Dedifferentiated amniotic fluid mesenchymal stem cell (primary cell): ENCODE results near the gene MRTFB.

Experiments
- DNase-seq: peaks from one replicate; pipeline ENCODE4 v3.0.0-alpha.2; 2016; ENCODE audit errors: extremely low spot score

Gene MRTFB

GRCh38 chr16:14285513-14286367, 214.6 kb downstream of the MRTFB start:
- peak; percentile 93 for DNase-seq

DNA sequence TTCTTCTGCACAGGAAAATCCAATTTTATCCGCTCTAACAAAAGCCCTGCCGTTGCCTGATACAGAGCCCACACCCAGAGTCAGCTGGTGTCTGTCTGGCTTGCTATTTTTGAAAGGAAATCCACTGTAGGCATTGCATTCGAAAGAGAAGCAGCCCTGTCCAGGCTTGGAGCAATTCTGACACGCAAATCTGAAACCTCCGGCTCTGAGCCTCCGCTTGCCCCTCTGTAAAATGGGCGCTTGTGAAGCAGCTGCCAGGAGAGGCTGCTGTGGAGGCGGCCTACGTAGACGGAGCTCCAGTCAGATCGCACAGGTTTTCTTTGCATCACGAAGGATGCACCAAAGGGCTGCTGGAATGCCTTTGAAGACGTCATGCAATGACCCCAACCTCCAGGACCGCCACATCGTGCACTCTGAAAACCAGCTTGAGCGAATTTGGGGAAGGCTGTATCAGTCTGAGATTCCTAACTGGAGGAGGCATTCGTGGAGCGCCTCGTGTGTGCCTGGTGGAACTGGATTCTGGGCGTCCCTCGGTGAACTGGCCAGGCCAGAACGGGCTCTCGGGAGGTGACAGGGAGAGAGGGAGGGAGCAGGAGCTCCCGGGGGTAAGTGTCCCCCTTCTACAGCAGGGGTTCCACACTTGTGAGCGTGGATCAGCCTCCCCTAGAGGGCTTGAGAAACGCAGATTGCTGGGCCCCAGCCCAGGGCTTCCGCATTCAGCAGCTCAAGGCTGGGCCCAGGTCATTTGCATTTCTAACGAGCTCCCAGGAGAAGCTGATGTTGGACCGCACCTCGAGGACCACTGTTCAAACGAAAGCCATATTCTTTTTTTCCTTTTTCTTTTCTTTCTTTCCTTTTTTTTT, 215.5 kb downstream of the MRTFB start:
- DNase-seq = no peak

DNA sequence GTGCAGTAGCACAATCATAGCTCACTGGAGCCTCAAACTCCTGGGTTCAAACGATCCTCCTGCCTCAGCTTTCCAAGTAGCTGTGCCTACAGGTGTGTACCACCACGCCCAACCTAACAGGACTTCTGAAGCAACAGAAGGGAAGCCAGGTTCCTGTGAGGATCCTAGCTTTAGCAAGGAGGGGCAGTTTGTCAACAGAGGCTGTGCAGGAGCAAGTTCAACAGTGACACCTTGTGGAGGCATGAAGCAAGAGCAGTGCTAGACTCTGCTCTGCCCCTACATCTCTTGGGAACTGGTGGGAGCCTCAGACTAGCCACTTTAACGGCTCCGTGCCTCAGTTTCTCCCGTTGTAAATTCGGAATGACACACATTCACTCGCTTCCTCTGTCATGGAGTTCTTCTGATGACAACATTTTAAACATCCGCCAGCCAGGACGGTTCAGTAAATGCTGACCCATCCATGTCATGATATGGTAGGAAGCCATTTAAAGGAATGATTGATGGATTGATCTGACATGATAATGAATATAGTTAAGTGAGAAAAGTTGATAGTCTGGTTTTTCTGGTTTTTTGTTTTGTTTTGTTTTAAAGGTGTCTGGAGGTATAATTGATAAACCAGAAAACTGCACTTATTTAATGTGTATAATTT, 218.7 kb downstream of the MRTFB start:
- DNase-seq = no peak

DNA sequence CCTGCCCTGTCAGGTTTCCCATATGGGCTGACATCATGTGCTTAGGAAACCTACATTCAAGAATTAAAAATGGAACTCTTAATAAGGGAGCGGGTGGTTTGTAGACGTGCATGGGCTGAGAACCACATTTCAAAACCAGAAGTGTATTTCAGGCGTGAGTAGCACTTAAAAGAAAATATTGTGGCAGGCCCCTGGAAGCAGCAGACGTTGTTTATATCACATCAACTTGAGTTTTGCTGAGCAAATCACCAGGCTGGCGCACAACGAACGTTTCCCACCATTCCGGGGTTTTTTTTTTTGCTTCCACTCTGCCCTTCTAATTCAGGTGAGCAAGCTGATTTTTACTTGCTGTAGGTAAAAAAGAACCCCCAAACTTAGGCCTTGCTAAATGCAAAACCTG, 220.2 kb downstream of the MRTFB start:
- DNase-seq = no peak

DNA sequence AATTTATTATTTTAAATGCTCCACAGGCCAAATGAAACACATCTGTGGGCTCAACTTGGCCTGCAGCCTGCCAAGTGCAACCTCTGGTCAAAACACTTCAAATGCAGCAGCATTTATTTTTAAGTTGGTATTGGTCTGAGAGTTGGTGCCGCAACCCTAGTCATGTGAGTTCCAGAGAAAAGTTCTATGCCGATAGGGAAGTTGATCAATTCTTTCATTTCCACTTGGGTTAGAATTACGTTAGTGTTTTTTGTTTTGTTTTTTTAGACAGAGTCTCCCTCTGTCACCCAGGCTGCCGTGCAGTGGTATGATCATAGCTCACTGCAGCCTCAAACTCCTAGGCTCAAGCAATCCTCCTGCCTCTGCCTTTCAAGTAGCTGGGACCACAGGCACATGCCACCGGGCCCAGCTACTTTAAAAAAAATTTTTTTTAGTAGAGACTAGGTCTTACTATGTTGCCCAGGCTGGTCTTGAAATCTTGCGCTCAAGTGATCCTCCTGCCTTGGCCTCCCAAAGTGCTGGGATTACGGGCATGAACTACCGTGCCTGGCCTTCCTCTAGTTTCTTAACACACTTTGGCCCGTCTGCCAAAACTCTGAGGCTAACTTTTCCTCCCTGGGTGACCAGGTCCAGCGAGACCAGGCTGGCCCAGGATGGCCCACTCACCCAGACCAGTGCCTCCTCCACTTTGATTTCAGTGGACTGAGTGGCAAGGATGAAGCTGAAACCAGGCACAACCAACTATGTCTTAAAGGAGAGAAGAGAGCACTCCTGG, 221.1 kb downstream of the MRTFB start:
- no peak for DNase-seq

DNA sequence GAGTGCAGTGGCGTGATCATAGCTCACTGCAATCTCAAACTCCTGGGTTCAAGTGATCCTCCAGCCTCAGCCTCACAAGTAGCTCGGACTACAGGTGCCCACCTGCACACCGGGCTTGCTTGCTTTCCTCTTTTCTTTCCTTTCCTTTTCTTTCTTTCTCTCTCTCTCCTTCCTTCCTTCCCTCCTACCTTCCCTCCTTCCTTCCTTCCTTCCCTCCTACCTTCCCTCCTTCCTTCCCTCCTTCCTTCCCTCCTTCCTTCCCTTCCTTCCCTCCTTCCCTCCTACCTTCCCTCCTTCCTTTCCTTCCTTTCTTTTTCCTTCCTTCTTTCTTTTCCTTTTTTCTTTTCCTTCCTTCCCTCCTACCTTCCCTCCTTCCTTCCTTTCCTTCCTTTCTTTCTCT, 225.5 kb downstream of the MRTFB start:
- no peak for DNase-seq

GRCh38 chr16:14298374-14299122, 227.4 kb downstream of the MRTFB start:
- DNase-seq = no peak

DNA sequence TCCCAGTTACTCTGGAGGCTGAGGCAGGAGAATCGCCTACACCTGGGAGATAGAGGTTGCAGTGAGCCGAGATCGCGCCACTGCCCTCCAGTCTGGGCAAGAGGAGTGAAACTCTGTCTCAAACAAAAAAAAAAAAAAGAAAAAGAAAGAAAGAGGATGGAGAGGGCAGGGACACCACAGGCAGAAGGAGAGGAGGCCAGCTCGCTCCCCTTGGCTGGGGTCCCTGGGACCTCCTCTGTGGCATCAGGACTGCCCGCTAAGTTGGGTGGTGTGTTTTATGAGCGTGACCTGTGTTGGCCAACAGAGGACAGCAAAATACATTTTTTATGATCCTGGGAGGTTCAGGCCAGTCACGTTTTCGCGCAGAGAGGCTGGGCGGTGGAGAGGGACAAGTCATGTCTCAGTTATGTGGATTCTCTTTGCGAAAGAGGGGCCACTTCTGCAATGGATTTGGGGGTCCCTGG, 229.6 kb downstream of the MRTFB start:
- DNase-seq = peak; percentile 90

- no peak for DNase-seq
Observed at GRCh38 chr16:14301169-14302030, 230.3 kb downstream of the MRTFB start.

GRCh38 chr16:14302031-14302398, 230.9 kb downstream of the MRTFB start:
- peak; percentile 53 for DNase-seq

- no peak for DNase-seq
Observed at GRCh38 chr16:14302399-14303181, 231.5 kb downstream of the MRTFB start.

GRCh38 chr16:14303182-14303618, 232.1 kb downstream of the MRTFB start:
- no peak for DNase-seq

DNA sequence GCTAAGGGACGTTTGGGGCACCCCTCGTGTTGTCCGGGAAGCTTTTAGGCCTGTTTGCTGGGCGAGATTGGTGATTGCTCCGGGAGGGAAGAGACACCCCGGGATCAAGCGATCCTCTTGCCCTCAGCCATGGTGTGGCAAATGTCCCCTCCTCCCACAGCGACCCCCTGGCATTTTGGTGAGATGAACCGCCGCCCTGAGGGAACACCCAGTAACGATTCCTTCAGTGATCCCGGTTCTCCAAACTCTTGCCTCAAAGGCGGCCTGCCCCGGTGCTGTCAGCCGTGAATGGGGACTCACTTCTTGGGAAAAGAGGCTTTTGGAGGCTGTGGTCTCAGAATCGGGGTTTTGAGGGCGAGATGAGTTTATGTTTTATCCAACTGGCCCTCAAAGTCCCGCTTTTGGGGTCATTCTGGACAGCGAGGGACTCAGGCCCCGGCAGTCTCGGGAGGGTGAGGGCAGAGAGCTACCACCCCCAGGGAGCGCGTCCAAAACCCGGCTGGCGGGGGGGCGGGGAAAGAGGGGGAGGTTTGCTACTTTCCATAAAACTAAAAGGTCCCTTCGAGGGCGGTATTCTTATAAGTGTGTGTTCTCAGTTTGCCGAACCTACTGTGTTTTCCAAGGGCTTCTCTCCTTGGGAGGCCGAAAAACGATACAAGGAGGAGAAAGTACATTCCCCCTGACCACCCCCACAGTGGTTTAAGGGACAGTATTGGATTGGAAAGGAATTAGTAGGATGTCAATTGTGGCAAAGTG, 232.7 kb downstream of the MRTFB start:
- DNase-seq = no peak

DNA sequence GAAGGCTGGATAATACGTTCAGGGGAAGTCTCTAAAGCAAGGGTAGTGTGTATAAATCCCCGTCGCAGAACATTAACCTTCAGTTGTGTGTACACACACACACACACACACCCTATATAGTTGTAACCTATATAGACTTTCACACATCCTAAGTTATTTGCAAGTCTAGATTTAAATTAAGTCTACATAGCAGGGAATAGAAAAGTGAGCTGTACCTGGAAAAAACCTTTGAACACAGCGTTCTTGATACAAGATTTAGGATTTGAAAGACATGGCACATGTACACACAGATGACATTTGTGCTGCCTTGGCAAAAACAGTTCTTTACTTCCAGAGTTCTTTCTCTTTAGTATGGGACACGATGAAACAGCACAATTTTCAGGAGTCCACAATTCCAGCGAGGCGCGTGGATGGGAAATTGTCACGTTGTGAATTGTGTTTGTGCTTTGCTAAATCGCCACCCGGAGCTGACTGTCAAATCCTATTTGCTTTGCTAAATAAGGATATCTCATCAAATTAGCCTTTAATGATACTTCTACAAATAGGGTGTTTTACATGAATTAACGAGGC, 233.9 kb downstream of the MRTFB start:
- no peak for DNase-seq

GRCh38 chr16:14306485-14307058, 235.5 kb downstream of the MRTFB start:
- DNase-seq = no peak

GRCh38 chr16:14307059-14307526, 236.0 kb downstream of the MRTFB start:
- no peak for DNase-seq
